Measurements from ENCODE around the gene INHBC. TPM values are rescaled to one million over a fixed set of nuclear protein-coding genes. Genes with fewer than 3 reads are reported as not detected.
"Not testable (repeated sequence)": the region's sequence is repeated elsewhere in the genome, so short reads cannot be mapped to it uniquely, and the experiment has no call there.

Gene INHBC
- total RNA-seq, 3 donors from 2014 or later: not detected

GRCh38 chr12:57488402-57489156 is 54.0 kb downstream of the INHBC start:
- intact Hi-C loops (cut with DNase I, micrococcal nuclease): no loop called here
- ATAC-seq (peak; percentile 40), DNase-seq (peak in 1 of 3 donors; percentile 21)
- Histone ChIP-seq H3K36me3 (ENCODE audit: low read depth) (peaks cover 3% of the 10 kb centered on the region), H3K4me3 (peak overlapping the region; percentile 71), H3K9me3 (no peaks in the 10 kb centered on the region), H3K4me1 (ENCODE audit: low read depth) (peaks cover 10% of the 10 kb centered on the region)
- no peak for TF ChIP-seq CTCF (IDR thresholded peaks at IDR 0.05)

DNA sequence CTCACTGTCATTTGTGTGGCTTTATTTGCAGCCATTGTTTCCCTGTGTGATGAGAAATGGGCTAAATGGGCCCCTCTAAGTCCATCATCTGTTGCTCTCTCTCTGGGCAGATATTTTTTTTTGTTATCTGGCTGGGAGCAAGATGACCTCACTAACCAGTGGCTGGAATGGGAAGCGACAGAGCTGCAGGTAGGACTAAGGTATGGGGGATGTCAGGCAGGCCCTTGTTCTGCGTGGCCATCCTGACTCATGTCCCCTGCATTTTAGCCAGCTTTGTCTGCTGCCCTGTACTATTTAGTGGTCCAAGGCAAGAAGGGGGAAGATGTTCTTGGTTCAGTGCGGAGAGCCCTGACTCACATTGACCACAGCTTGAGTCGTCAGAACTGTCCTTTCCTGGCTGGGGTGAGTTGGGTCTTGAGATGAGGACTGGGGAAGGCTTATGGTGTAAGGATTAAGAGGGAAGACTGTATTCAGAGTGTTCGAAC is 54.6 kb downstream of the INHBC start:
- no peak for TF ChIP-seq CTCF (IDR thresholded peaks at IDR 0.05)
- peaks cover 10% of the 10 kb centered on the region for H3K4me1 ChIP-seq (ENCODE audit: low read depth)
- DNase-seq: peak in 1 of 3 donors; percentile 12
- no peak overlapping the region for H3K4me3 ChIP-seq
- ATAC-seq: no peak
- H3K9me3 ChIP-seq: no peaks in the 10 kb centered on the region
- peaks cover 3% of the 10 kb centered on the region for H3K36me3 ChIP-seq (ENCODE audit: low read depth)
- intact Hi-C loops (cut with DNase I, micrococcal nuclease): no loop called here

- H3K4me1 ChIP-seq (ENCODE audit: low read depth): peaks cover 10% of the 10 kb centered on the region
- ATAC-seq (no peak), DNase-seq (peak in 1 of 3 donors; percentile 16)
- peaks cover 3% of the 10 kb centered on the region for H3K36me3 ChIP-seq (ENCODE audit: low read depth)
- intact Hi-C loops (cut with DNase I, micrococcal nuclease): no loop called here
- H3K4me3 ChIP-seq: no peak overlapping the region
- no peaks in the 10 kb centered on the region for H3K9me3 ChIP-seq
- no peak for TF ChIP-seq CTCF (IDR thresholded peaks at IDR 0.05)
Measured at GRCh38 chr12:57490126-57490525, 55.5 kb downstream of the INHBC start.

DNA sequence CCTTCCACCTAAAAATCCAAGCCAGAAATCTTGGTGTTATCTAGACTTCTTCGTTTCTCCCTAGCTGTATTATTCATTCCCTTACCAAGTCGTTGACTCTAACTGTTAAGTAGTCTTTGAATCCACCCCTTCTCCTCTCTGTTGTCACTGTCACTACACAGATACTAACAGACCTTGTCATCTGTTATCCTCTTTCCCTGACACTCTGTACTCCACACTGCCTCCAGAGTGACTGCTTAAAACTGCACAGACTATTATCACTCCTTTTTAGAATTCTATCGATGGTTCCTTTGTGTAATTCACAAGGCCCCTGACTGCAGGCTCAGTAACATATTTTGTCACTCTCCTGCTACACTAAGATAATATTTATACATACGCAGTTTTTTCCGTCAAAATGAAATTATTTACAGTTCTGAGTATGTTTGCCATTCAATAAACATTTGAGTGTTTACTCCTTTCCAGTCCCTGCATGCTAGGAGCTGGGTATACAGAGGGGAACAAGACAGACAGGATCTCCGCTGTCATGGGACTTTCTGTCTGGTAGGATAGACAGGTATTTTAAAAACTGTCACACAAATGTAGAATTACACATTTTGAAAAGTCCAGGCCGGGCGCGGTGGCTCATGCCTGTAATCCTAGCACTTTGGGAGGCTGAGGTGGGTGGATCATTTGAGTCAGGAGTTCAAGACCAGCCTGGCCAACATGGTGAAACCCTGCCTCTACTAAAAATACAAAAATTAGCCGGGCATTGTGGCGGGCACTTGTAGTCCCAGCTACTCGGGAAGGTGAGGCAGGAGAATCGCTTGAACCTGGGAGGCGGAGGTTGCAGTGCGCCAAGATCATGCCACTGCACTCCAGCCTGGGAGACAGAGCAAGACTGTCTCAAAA is 57.1 kb downstream of the INHBC start:
- Histone ChIP-seq H3K4me3 (no peak overlapping the region), H3K4me1 (ENCODE audit: low read depth) (peaks cover 10% of the 10 kb centered on the region), H3K36me3 (ENCODE audit: low read depth) (peaks cover 3% of the 10 kb centered on the region), H3K9me3 (no peaks in the 10 kb centered on the region)
- intact Hi-C loops (cut with DNase I, micrococcal nuclease): no loop called here
- DNase-seq (no peak), ATAC-seq (no peak)
- TF ChIP-seq CTCF (IDR thresholded peaks at IDR 0.05): no peak

GRCh38 chr12:57495051-57495701 is 60.6 kb downstream of the INHBC start:
- intact Hi-C loops (cut with DNase I, micrococcal nuclease); H3K4me3 ChIP-seq; ATAC-seq; DNase-seq; H3K4me1 ChIP-seq (ENCODE audit: low read depth); H3K9me3 ChIP-seq; H3K36me3 ChIP-seq (ENCODE audit: low read depth): not testable (repeated sequence)
